Measurements from ENCODE around the gene JUND. TPM values are rescaled to one million over a fixed set of nuclear protein-coding genes. Genes with fewer than 3 reads are reported as not detected.
A peak's percentile ranks its signal among the peaks of the same experiment; 100 is the strongest.

JUND gene
- total and polyA plus RNA-seq, 3 experiments from 2014 or later: 174 to 327 (median 300) TPM

- Mint-ChIP-seq H3K4me3 (no peak overlapping the region), H3K4me1 (peaks cover 38 to 49% (median 42%) of the 10 kb centered on the region in 3 donors), H3K36me3 (peaks cover 0 to 53% (median 4%) of the 10 kb centered on the region in 3 donors), H3K27ac (peak overlapping the region in 1 of 8 donors; percentile 94), H3K9me3 (no peaks in the 10 kb centered on the region), H3K27me3 (peaks cover 0 to 1% of the 10 kb centered on the region in 2 donors)
- Histone ChIP-seq H3K36me3 (ENCODE audit: insufficient read depth, low read length) (no peaks in the 10 kb centered on the region), H3K4me1 (ENCODE audit: insufficient read depth, low read length) (peaks cover 35% of the 10 kb centered on the region), H3K9me3 (ENCODE audit: low read length) (no peaks in the 10 kb centered on the region), H3K27me3 (ENCODE audit: insufficient read depth, low read length, poor library complexity, severe bottlenecking) (no peaks in the 10 kb centered on the region), H3K4me3 (ENCODE audit: low read length) (no peak overlapping the region), H3K27ac (ENCODE audit: low read depth, low read length) (no peak overlapping the region)
- no peak for DNase-seq
- POLR2A ChIA-PET: interaction anchor here (1.0 to 3.4 kb wide), 2 partner anchors 21 to 27 kb away, joined by 3 to 36 read pairs; partner anchors contain the start of gene JUND
- CTCF ChIA-PET: interaction anchor here (0.6 to 1.9 kb wide), 5 partner anchors 13 to 1931 kb away, joined by 3 to 12 read pairs (median 4); partner anchors contain the start of gene LSM4
Observed at GRCh38 chr19:18308051-18308947, 26.9 kb upstream of the JUND start.

GRCh38 chr19:18307271-18307681 lies 25.9 kb upstream of the JUND start:
- CTCF ChIA-PET: interaction anchor here (0.9 to 1.4 kb wide), 4 partner anchors 9 to 28 kb away, joined by 5 to 13 read pairs (median 6); partner anchors contain the start of genes JUND and LSM4

DNA sequence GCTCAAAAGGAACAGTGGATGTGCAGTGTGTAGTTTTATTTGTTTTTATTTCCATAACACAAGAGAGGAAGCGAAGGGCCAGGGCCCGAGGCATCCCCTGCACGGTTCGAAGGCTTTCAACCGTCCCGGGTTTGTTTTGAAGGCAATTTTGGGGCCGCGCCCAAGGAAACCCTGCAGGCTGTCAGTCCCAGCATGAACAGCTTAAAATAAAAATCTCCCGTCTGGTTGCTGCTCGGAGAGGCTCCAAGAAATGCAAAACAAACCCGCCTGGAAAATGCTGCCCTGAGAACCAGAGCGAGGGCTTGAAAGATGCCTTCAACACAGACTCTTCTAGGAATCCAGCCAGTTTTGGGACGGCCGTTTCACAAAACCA lies 25.5 kb upstream of the JUND start:
- peaks cover 46% of the 10 kb centered on the region for H3K4me1 ChIP-seq (ENCODE audit: insufficient read depth, low read length)
- ChIA-PET POLR2A (interaction anchor here (0.6 to 3.4 kb wide), 7 partner anchors 9 to 115 kb away, joined by 3 to 36 read pairs (median 4); partner anchors contain the start of genes JUND and RAB3A), CTCF (interaction anchor here (0.7 to 1.4 kb wide), 5 partner anchors 10 to 29 kb away, joined by 3 to 13 read pairs (median 5); partner anchors contain the start of genes JUND and LSM4)
- H3K4me3 ChIP-seq (ENCODE audit: low read length): peak overlapping the region; percentile 8
- H3K9me3 ChIP-seq (ENCODE audit: low read length): no peaks in the 10 kb centered on the region
- no peaks in the 10 kb centered on the region for H3K9me3 Mint-ChIP-seq
- peaks cover 0 to 41% (median 4%) of the 10 kb centered on the region in 3 donors for H3K36me3 Mint-ChIP-seq
- no peak overlapping the region for H3K27ac ChIP-seq (ENCODE audit: low read depth, low read length)
- no peaks in the 10 kb centered on the region for H3K27me3 ChIP-seq (ENCODE audit: insufficient read depth, low read length, poor library complexity, severe bottlenecking)
- peaks cover 36 to 51% (median 43%) of the 10 kb centered on the region in 3 donors for H3K4me1 Mint-ChIP-seq
- DNase-seq: peak in 1 of 5 donors; percentile 66
- peak overlapping the region; percentile 60 to 96 (median 83) for H3K4me3 Mint-ChIP-seq
- peak overlapping the region; percentile 38 to 99 (median 96) for H3K27ac Mint-ChIP-seq
- peaks cover 0 to 1% of the 10 kb centered on the region in 2 donors for H3K27me3 Mint-ChIP-seq
- no peaks in the 10 kb centered on the region for H3K36me3 ChIP-seq (ENCODE audit: insufficient read depth, low read length)

More at GRCh38 chr19:18307271-18307681, 25.9 kb upstream of the JUND start:
- no peaks in the 10 kb centered on the region for H3K9me3 ChIP-seq (ENCODE audit: low read length)
- peak in 1 of 5 donors; percentile 32 for DNase-seq
- peaks cover 0 to 44% (median 4%) of the 10 kb centered on the region in 3 donors for H3K36me3 Mint-ChIP-seq
- no peaks in the 10 kb centered on the region for H3K9me3 Mint-ChIP-seq
- H3K4me1 ChIP-seq (ENCODE audit: insufficient read depth, low read length): peaks cover 42% of the 10 kb centered on the region
- peak overlapping the region; percentile 60 to 96 (median 83) for H3K4me3 Mint-ChIP-seq
- peak overlapping the region; percentile 57 to 99 (median 94) for H3K27ac Mint-ChIP-seq
- H3K27me3 ChIP-seq (ENCODE audit: insufficient read depth, low read length, poor library complexity, severe bottlenecking): no peaks in the 10 kb centered on the region
- POLR2A ChIA-PET: interaction anchor here (0.7 to 3.4 kb wide), 6 partner anchors 9 to 115 kb away, joined by 3 to 36 read pairs (median 4); partner anchors contain the start of genes JUND and RAB3A
- peaks cover 36 to 48% (median 43%) of the 10 kb centered on the region in 3 donors for H3K4me1 Mint-ChIP-seq
- no peaks in the 10 kb centered on the region for H3K36me3 ChIP-seq (ENCODE audit: insufficient read depth, low read length)
- no peak overlapping the region for H3K27ac ChIP-seq (ENCODE audit: low read depth, low read length)
- no peak overlapping the region for H3K4me3 ChIP-seq (ENCODE audit: low read length)
- peaks cover 0 to 1% of the 10 kb centered on the region in 2 donors for H3K27me3 Mint-ChIP-seq

DNA sequence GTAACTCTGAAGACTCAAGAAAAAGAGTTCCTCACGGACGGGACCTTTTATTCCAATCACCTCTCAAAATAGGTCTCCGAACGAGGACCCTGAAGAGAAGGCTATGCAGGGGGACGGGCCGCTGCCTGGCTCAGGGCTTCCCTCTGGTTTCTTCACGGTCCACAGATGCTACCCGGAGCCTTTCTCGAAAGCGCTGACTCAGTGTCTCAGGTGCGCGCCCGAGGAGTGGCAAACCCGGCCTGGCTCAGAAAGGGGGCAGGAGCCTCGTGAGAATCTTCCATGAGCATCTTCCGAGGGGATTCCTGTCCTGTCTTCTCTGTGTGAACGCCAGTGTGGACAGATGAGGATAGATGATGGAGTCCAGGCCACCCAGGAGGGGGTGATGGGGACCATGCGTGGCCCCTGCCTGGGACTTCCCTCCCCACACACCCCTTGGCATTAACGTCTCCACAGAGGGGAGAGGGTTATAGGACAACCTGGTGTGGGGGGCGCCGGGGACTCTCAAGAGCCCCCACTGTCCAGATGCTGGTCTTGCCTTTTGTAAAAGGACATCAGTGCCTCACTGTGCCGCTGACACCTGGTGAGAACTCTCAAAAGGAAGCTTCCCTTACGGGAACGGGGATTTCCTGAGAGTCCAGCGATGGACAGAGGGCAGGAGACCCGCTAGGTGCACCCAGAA lies 24.9 kb upstream of the JUND start:
- Mint-ChIP-seq H3K4me3 (peak overlapping the region; percentile 89 to 96 (median 92)), H3K9me3 (no peaks in the 10 kb centered on the region), H3K36me3 (peaks cover 0 to 38% (median 4%) of the 10 kb centered on the region in 3 donors), H3K4me1 (peaks cover 36 to 55% (median 44%) of the 10 kb centered on the region in 3 donors), H3K27me3 (peaks cover 0 to 1% of the 10 kb centered on the region in 2 donors), H3K27ac (peak overlapping the region; percentile 69 to 99 (median 98))
- ChIA-PET POLR2A (interaction anchor here (0.6 to 5.4 kb wide), 9 partner anchors 10 to 114 kb away, joined by 3 to 283 read pairs (median 4); partner anchors contain the start of genes JUND, LSM4 and RAB3A), CTCF (interaction anchor here (0.7 to 2.1 kb wide), 6 partner anchors 10 to 28 kb away, joined by 3 to 72 read pairs (median 6); partner anchors contain the start of genes JUND and LSM4)
- Histone ChIP-seq H3K36me3 (ENCODE audit: insufficient read depth, low read length) (no peaks in the 10 kb centered on the region), H3K9me3 (ENCODE audit: low read length) (no peaks in the 10 kb centered on the region), H3K27me3 (ENCODE audit: insufficient read depth, low read length, poor library complexity, severe bottlenecking) (no peaks in the 10 kb centered on the region), H3K27ac (ENCODE audit: low read depth, low read length) (no peak overlapping the region), H3K4me1 (ENCODE audit: insufficient read depth, low read length) (peaks cover 52% of the 10 kb centered on the region), H3K4me3 (ENCODE audit: low read length) (peak overlapping the region; percentile 8)
- DNase-seq: no peak

DNA sequence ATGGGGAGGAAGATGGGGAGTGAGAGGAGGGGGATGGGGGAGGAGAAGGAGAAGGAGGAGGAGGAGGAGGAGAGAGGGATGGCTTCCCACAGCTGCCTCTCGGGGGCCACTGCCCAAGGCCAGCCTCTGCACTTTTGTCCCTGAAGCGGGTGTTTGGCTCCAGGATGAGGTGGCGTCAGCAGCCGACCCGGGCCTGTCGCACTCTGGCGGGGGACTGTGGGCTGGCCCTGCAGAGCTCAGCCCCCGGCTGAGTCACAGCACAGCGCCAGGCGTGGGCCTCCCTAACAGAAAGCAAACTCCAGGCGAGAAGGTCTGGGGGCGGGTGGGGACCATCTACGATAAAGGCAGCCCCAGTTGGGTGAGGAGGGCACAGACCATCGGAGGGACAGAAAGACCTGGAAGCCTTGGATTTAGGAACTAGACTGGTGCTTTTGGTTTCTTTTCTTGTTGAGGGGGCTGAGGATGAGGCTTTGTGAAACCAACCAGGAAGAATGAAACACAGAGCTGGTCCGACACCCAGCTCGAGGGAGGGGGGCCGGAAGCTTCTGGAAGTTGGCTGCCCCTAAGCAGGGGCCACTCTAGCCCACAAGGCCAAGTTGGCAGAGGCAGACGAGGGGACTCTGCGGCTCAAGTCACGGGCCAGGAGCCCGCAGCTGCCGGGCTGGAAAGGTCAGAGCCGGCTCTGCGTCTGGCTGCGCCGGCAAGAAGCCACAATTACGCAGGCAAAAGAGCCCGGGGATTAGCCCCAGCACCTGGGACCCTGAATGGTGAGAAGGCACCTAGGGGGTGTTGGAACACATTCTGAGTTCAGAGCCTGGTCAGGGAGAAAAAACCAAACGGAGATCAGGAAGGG lies 23.3 kb upstream of the JUND start:
- Mint-ChIP-seq H3K9me3 (no peaks in the 10 kb centered on the region), H3K4me3 (peak overlapping the region; percentile 89 to 96 (median 92)), H3K27ac (peak overlapping the region; percentile 94 to 99 (median 99)), H3K36me3 (peaks cover 0 to 25% (median 4%) of the 10 kb centered on the region in 3 donors), H3K4me1 (peaks cover 36 to 55% (median 40%) of the 10 kb centered on the region in 3 donors), H3K27me3 (peaks cover 0 to 1% of the 10 kb centered on the region in 2 donors)
- H3K27me3 ChIP-seq (ENCODE audit: insufficient read depth, low read length, poor library complexity, severe bottlenecking): no peaks in the 10 kb centered on the region
- CTCF ChIA-PET: interaction anchor here (0.5 to 4.6 kb wide), 15 partner anchors 11 to 261 kb away, joined by 3 to 72 read pairs (median 3); partner anchors contain the start of genes JUND and LSM4
- peak overlapping the region; percentile 81 for H3K4me3 ChIP-seq (ENCODE audit: low read length)
- H3K27ac ChIP-seq (ENCODE audit: low read depth, low read length): peak overlapping the region; percentile 94
- H3K36me3 ChIP-seq (ENCODE audit: insufficient read depth, low read length): no peaks in the 10 kb centered on the region
- H3K4me1 ChIP-seq (ENCODE audit: insufficient read depth, low read length): peaks cover 52% of the 10 kb centered on the region
- peak; percentile 74 to 93 (median 78) for DNase-seq
- POLR2A ChIA-PET: interaction anchor here (0.6 to 5.4 kb wide), 16 partner anchors 8 to 969 kb away, joined by 3 to 283 read pairs (median 6); partner anchors contain the start of genes JUND, LSM4 and MPV17L2
- H3K9me3 ChIP-seq (ENCODE audit: low read length): no peaks in the 10 kb centered on the region

GRCh38 chr19:18304208-18304457 lies 22.7 kb upstream of the JUND start:
- H3K27ac Mint-ChIP-seq: peak overlapping the region; percentile 94 to 99 (median 99)
- Histone ChIP-seq H3K4me3 (ENCODE audit: low read length) (peak overlapping the region; percentile 81), H3K4me1 (ENCODE audit: insufficient read depth, low read length) (peaks cover 52% of the 10 kb centered on the region), H3K27me3 (ENCODE audit: insufficient read depth, low read length, poor library complexity, severe bottlenecking) (no peaks in the 10 kb centered on the region), H3K9me3 (ENCODE audit: low read length) (no peaks in the 10 kb centered on the region), H3K27ac (ENCODE audit: low read depth, low read length) (peak overlapping the region; percentile 94), H3K36me3 (ENCODE audit: insufficient read depth, low read length) (no peaks in the 10 kb centered on the region)
- H3K4me1 Mint-ChIP-seq: peaks cover 36 to 55% (median 40%) of the 10 kb centered on the region in 3 donors
- H3K9me3 Mint-ChIP-seq: no peaks in the 10 kb centered on the region
- ChIA-PET CTCF (interaction anchor here (0.7 to 4.6 kb wide), 11 partner anchors 11 to 260 kb away, joined by 3 to 72 read pairs (median 4); partner anchors contain the start of genes JUND and LSM4), POLR2A (interaction anchor here (1.0 to 5.4 kb wide), 10 partner anchors 12 to 192 kb away, joined by 3 to 283 read pairs (median 8); partner anchors contain the start of genes JUND, LSM4 and MPV17L2)
- H3K36me3 Mint-ChIP-seq: peaks cover 0 to 22% (median 4%) of the 10 kb centered on the region in 3 donors
- no peak for DNase-seq
- peaks cover 0 to 1% of the 10 kb centered on the region in 2 donors for H3K27me3 Mint-ChIP-seq
- peak overlapping the region; percentile 89 to 96 (median 92) for H3K4me3 Mint-ChIP-seq

Data from CD8-positive, alpha-beta memory T cell (primary cell).